Endothelial cell of umbilical vein (primary cell): ENCODE results near the gene ITGA1. TPM values are rescaled to one million over a fixed set of nuclear protein-coding genes. Genes with fewer than 3 reads are reported as not detected.

ENCODE experiments used
- BruUV-seq: library from RNA; stranded (reverse); fragments of 400-500 nt; replicated peaks from 2 replicates; lab custom pipeline; 2021; lab: Mats Ljungman, UMichigan
- CTCF ChIA-PET: fragments of 300-600, 350-600 bp; sonication (Branson Sonifier 250); formaldehyde crosslinking; loops from one replicate; lab custom pipeline; 2021; ENCODE audit warnings: antibody characterized with exemption, inconsistent platforms; lab: Charles Lee
- POLR2A ChIA-PET: fragments of 300-600, 350-600 bp; sonication (Branson Sonifier 250); formaldehyde crosslinking; loops from one replicate; lab custom pipeline; 2021; ENCODE audit warnings: antibody characterized with exemption, inconsistent platforms; lab: Charles Lee
- DNase-seq: peaks from one replicate; pipeline ENCODE4 v3.0.0-alpha.2; 2011; ENCODE audit warnings: low read depth, low spot score
- FAIRE-seq: peaks from 2 replicates; lab custom pipeline; 2011; peaks lifted over from hg19 to GRCh38; lab: Jason Lieb, UNC
- H2AFZ ChIP-seq: 2 replicates; pipeline ENCODE4 v1.6.0; 2012; ENCODE audit warnings: low read depth, low read length, control low read depth, inconsistent platforms
- H3K27ac ChIP-seq: 2 replicates; pipeline ENCODE4 v1.5.1; 2011; ENCODE audit warnings: low read depth, mild to moderate bottlenecking, control low read depth, low read length, moderate library complexity; ENCODE audit not compliant: insufficient read depth
- H3K27me3 ChIP-seq, 2 experiments: 2 replicates each; pipeline versions ENCODE4 v1.6.0 to v1.6.1; 2011; ENCODE audit warnings: low read length in 2 of 2, mixed read lengths in 1 of 2; ENCODE audit not compliant: control insufficient read depth in 2 of 2, insufficient read depth in 2 of 2
- H3K36me3 ChIP-seq, 2 experiments: 2 replicates in 1 of 2; 3 replicates in 1 of 2; pipeline ENCODE4 v1.5.1; 2011; ENCODE audit warnings: low read length in 2 of 2, mild to moderate bottlenecking in 1 of 2, moderate library complexity in 1 of 2; ENCODE audit not compliant: control insufficient read depth in 2 of 2, insufficient read depth in 2 of 2; ENCODE audit errors: extremely low read depth in 1 of 2
- H3K4me1 ChIP-seq: 3 replicates; pipeline ENCODE4 v1.5.1; 2011; ENCODE audit warnings: mild to moderate bottlenecking, low read length; ENCODE audit not compliant: control insufficient read depth, insufficient read depth; ENCODE audit errors: extremely low read depth
- H3K4me2 ChIP-seq: 2 replicates; pipeline ENCODE4 v1.6.1; 2011; ENCODE audit warnings: low read length, control low read depth, mixed read lengths; ENCODE audit not compliant: insufficient read depth
- H3K4me3 ChIP-seq, 3 experiments: fragments of 200-600 bp in 1 of 3; sonication (generic), shearing (Covaris generic) in 1 of 3; replicated peaks in 1 of 3; 2 replicates each; pipeline ENCODE4 v1.5.1; 2011 to 2016; ENCODE audit warnings: control low read depth in 3 of 3, low read length in 3 of 3, mild to moderate bottlenecking in 2 of 3, inconsistent platforms in 1 of 3, low read depth in 1 of 3, moderate library complexity in 1 of 3; ENCODE audit not compliant: insufficient read depth in 1 of 3
- H3K79me2 ChIP-seq: 2 replicates; pipeline ENCODE4 v1.6.0; 2012; ENCODE audit warnings: low read length, inconsistent platforms; ENCODE audit not compliant: control insufficient read depth, insufficient read depth
- H3K9ac ChIP-seq: replicated peaks from 2 replicates; pipeline ENCODE3; 2011; ENCODE audit warnings: low read length, control low read depth; ENCODE audit not compliant: insufficient read depth; ENCODE audit errors: extremely low read depth
- H3K9me1 ChIP-seq: replicated peaks from 3 replicates; pipeline ENCODE4 v1.6.0; 2011; ENCODE audit warnings: mild to moderate bottlenecking, low read length; ENCODE audit not compliant: control insufficient read depth, insufficient read depth; ENCODE audit errors: extremely low read depth
- H3K9me3 ChIP-seq: replicated peaks from 2 replicates; pipeline ENCODE4 v1.5.1; 2012; ENCODE audit warnings: low read length, inconsistent platforms; ENCODE audit not compliant: control insufficient read depth, insufficient read depth
- H4K20me1 ChIP-seq: replicated peaks from 2 replicates; pipeline ENCODE3; 2011; ENCODE audit warnings: mild to moderate bottlenecking, low read length; ENCODE audit not compliant: control insufficient read depth, insufficient read depth; ENCODE audit errors: extremely low read depth
- EZH2 ChIP-seq: IDR thresholded peaks from 2 replicates; pipeline ENCODE4 v1.6.1; 2012; ENCODE audit warnings: borderline replicate concordance, low read depth, mild to moderate bottlenecking, moderate library complexity, low read length, inconsistent platforms; ENCODE audit not compliant: severe bottlenecking
- FOS ChIP-seq: IDR thresholded peaks from 2 replicates; pipeline ENCODE4 v1.6.1; 2011; ENCODE audit warnings: mild to moderate bottlenecking, low read length, moderate library complexity, borderline replicate concordance; ENCODE audit not compliant: insufficient read depth
- GATA2 ChIP-seq: IDR thresholded peaks from 2 replicates; pipeline ENCODE4 v1.7.0; 2011; ENCODE audit warnings: low read depth, mild to moderate bottlenecking, moderate library complexity, mixed read lengths, low read length; ENCODE audit not compliant: insufficient read length, insufficient read depth
- JUN ChIP-seq: IDR thresholded peaks from 2 replicates; pipeline ENCODE4 v1.6.1; 2011; ENCODE audit warnings: borderline replicate concordance, low read depth; ENCODE audit not compliant: insufficient read length, insufficient read depth
- MAX ChIP-seq: IDR thresholded peaks from 2 replicates; pipeline ENCODE4 v1.6.1; 2011; ENCODE audit not compliant: insufficient read depth, insufficient read length
- MYC ChIP-seq: IDR thresholded peaks from one replicate; pipeline ENCODE4 v1.6.1; 2011; ENCODE audit warnings: mild to moderate bottlenecking, low read depth, low read length
- POLR2A ChIP-seq: IDR thresholded peaks from 2 replicates; pipeline ENCODE4 v1.6.1; 2012; ENCODE audit warnings: low read depth, mild to moderate bottlenecking, control low read depth, low read length
- POLR2AphosphoS5 ChIP-seq: IDR thresholded peaks from 2 replicates; pipeline ENCODE4 v1.6.1; 2012; ENCODE audit warnings: low read depth, mild to moderate bottlenecking, control low read depth, low read length, moderate library complexity; ENCODE audit not compliant: insufficient read depth
- dilution Hi-C: fragments of 300-500 bp; cut with MboI; formaldehyde crosslinking; loops from one replicate; pipeline ENCODE4 v1.15.0; 2019; ENCODE audit warnings: low sequenced_read_pairs; ENCODE audit not compliant: extremely low pct_ligation_motif_present
- intact Hi-C: fragments of 100-400 bp; cut with micrococcal nuclease; formaldehyde crosslinking; loops from one replicate; pipeline ENCODE4 v1.10.0; 2022
- polyA plus RNA-seq, 4 experiments: library from polyadenylated mRNA; depleted of rRNA in 3 of 4; stranded (reverse) in 3 of 4; unstranded in 1 of 4; fragments of >200 nt; gene quantifications; 2 replicates each; pipeline versions ENCODE4 v1.2.1 to v1.2.3, GENCODE V29; 2011 to 2012; ENCODE audit warnings: missing spikeins in 1 of 4
- total RNA-seq: library from RNA; stranded (reverse); gene quantifications from 2 replicates; pipeline ENCODE4 v1.2.3, GENCODE V29; 2021
- TF ChIP-seq, protein P1 (sequence below), 2 donors: IDR thresholded peaks; 1 replicate in 1 of 2; 2 replicates in 1 of 2; pipeline ENCODE4 v1.5.1; 2011; ENCODE audit warnings: low read length in 2 of 2, mild to moderate bottlenecking in 2 of 2, moderate library complexity in 2 of 2, control low read depth in 1 of 2, inconsistent platforms in 1 of 2, low read depth in 1 of 2; ENCODE audit not compliant: insufficient read depth in 1 of 2; ENCODE audit errors: extremely low read depth in 1 of 2

Gene ITGA1
- total and polyA plus RNA-seq, 2 donors (not counting 3 experiments of a cell fraction or from before 2014, with no cell fraction given), result 0.65 to 1.9 TPM

GRCh38 chr5:52886206-52886605, 98.5 kb downstream of the ITGA1 start:
- dilution Hi-C loops, result no loop called here
- no peaks in the 10 kb centered on the region for H3K79me2 ChIP-seq
- H3K4me1 ChIP-seq, result no peaks in the 10 kb centered on the region
- no peak overlapping the region for H3K4me3 ChIP-seq
- FAIRE-seq (no peak), DNase-seq (no peak)
- BruUV-seq, result no TSS peak
- H3K27ac ChIP-seq, result no peak overlapping the region
- no peak overlapping the region for H2AFZ ChIP-seq
- H3K9ac ChIP-seq, result no peak overlapping the region
- CTCF ChIA-PET, result no interaction called here
- intact Hi-C loops, result no loop called here
- no peak overlapping the region for H3K4me2 ChIP-seq
- no peaks in the 10 kb centered on the region for H4K20me1 ChIP-seq
- POLR2A ChIA-PET, result no interaction called here
- no peak for TF ChIP-seq MAX
- no peak for TF ChIP-seq POLR2A
- TF ChIP-seq, protein P1, sequence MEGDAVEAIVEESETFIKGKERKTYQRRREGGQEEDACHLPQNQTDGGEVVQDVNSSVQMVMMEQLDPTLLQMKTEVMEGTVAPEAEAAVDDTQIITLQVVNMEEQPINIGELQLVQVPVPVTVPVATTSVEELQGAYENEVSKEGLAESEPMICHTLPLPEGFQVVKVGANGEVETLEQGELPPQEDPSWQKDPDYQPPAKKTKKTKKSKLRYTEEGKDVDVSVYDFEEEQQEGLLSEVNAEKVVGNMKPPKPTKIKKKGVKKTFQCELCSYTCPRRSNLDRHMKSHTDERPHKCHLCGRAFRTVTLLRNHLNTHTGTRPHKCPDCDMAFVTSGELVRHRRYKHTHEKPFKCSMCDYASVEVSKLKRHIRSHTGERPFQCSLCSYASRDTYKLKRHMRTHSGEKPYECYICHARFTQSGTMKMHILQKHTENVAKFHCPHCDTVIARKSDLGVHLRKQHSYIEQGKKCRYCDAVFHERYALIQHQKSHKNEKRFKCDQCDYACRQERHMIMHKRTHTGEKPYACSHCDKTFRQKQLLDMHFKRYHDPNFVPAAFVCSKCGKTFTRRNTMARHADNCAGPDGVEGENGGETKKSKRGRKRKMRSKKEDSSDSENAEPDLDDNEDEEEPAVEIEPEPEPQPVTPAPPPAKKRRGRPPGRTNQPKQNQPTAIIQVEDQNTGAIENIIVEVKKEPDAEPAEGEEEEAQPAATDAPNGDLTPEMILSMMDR (IDR thresholded peaks at IDR 0.05; ENCODE audit: extremely low read depth in 1 of 2, insufficient read depth in 1 of 2, low read depth in 1 of 2, low read length in 2 of 2), result no peak
- H3K36me3 ChIP-seq, result no peaks in the 10 kb centered on the region
- no peaks in the 10 kb centered on the region for H3K27me3 ChIP-seq
- H3K9me1 ChIP-seq, result no peaks in the 10 kb centered on the region
- H3K9me3 ChIP-seq, result no peaks in the 10 kb centered on the region

DNA sequence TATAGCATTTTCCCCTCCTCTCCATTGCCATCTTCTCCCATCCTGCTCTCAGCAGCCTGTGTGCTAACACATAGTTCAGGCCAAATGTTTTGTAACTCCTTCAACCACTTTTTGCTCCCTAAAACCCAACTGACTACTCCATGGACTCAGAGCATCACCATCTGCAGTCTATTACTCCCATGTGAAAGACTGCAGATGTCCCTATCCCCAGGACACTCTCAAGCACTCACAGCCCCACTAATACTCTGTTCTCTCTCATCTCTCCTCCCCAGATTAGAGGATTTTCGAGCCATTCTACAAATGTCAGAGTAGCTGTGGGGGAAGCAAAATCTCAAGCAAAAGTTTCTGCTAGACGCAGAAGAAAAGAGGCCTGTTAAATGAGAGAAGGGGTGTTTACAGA, 99.3 kb downstream of the ITGA1 start:
- DNase-seq, result no peak
- H3K4me1 ChIP-seq, result no peaks in the 10 kb centered on the region
- no peaks in the 10 kb centered on the region for H4K20me1 ChIP-seq
- no TSS peak for BruUV-seq
- H2AFZ ChIP-seq, result no peak overlapping the region
- H3K4me3 ChIP-seq, result no peak overlapping the region
- H3K4me2 ChIP-seq, result no peak overlapping the region
- ChIA-PET CTCF (no interaction called here), POLR2A (no interaction called here)
- H3K27me3 ChIP-seq, result no peaks in the 10 kb centered on the region
- dilution Hi-C loops (no loop called here), intact Hi-C loops (no loop called here)
- no peaks in the 10 kb centered on the region for H3K79me2 ChIP-seq
- no peak overlapping the region for H3K9ac ChIP-seq
- no peak overlapping the region for H3K27ac ChIP-seq
- no peaks in the 10 kb centered on the region for H3K36me3 ChIP-seq
- no peak for FAIRE-seq
- TF ChIP-seq EZH2, result no peak
- no peak for TF ChIP-seq JUN
- no peak for TF ChIP-seq MAX
- TF ChIP-seq GATA2, result no peak
- TF ChIP-seq POLR2AphosphoS5, result no peak
- TF ChIP-seq FOS, result no peak
- TF ChIP-seq, protein P1 (IDR thresholded peaks at IDR 0.05; ENCODE audit: extremely low read depth in 1 of 2, insufficient read depth in 1 of 2, low read depth in 1 of 2, low read length in 2 of 2), result no peak
- TF ChIP-seq POLR2A, result no peak
- TF ChIP-seq MYC, result no peak
- no peaks in the 10 kb centered on the region for H3K9me1 ChIP-seq
- H3K9me3 ChIP-seq, result no peaks in the 10 kb centered on the region
